Measurements from ENCODE around the gene RBM47. TPM values are rescaled to one million over a fixed set of nuclear protein-coding genes. Genes with fewer than 3 reads are reported as not detected.
"Not testable (repeated sequence)": the region's sequence is repeated elsewhere in the genome, so short reads cannot be mapped to it uniquely, and the experiment has no call there.

The RBM47 gene
- total RNA-seq, 1 donor from 2014 or later: 108 TPM

DNA sequence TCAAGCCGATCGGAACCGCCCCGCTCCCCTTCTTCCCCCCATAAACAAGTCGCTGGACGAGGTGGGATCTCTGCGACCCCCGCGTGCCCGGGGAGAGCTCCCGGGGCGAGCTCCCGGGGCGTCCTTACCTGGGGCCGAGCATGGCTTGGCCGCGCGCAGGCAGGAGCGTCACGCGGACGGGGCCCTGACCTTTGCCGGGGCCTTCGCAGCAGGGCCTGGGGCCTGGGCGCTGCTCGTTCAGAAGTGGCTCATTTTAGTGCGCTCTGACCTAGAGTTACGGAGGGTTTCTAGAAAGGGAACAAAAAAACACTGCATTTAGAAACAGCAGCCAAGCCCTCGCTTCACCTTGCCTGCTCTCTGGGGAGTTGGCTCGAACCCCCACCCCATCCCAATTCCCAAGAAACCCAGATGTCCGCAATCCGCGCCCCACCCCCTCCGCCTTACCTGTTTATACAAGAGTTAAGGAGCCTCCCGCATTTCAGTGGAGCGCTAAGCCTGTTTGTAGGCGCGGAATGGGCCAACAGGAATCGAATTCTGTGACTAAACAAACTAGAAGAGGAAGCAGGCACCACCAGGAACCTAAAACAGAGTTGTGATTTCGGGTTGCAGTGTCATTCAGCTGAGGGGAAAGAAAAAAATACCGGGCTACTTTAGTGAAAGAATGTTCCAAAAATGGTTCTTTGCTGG lies 814 bp upstream of the RBM47 start:
- no peaks in the 10 kb centered on the region for H3K9me3 ChIP-seq
- H3K36me3 ChIP-seq: no peaks in the 10 kb centered on the region
- no peaks in the 10 kb centered on the region for H3K27me3 ChIP-seq (ENCODE audit: low read depth)
- no peak for TF ChIP-seq CTCF (IDR thresholded peaks at IDR 0.05)
- H3K4me1 ChIP-seq: peaks cover 11% of the 10 kb centered on the region
- peak; percentile 90 for DNase-seq
- ATAC-seq: peak; percentile 82 to 85
- intact Hi-C loops (cut with DNase I): no loop called here
- peak overlapping the region; percentile 97 for H3K27ac ChIP-seq
- peak overlapping the region; percentile 69 for H3K4me3 ChIP-seq

DNA sequence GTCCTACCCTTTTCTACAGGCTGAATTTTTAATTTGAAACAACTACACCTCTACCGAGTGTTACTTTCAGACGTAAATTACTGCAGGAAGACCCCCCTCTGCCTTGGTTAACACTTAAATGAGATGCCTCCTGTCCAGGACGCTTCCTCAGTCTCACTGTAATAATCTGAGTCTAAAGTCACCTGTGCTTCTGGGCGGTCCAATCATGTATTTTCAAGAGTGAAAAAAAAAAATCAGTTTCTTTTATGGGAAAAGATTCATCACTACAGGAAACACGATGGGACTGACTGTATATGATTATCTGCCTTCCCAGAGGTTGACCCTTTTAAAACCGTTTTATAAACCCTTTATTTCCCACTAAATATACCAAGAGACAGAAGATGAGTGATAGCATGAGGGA lies 776 bp downstream of the RBM47 start:
- H3K27ac ChIP-seq: peak overlapping the region; percentile 97
- peak in 1 of 2 donors; percentile 15 for ATAC-seq
- no peak for DNase-seq

GRCh38 chr4:40628407-40628806 lies 1.3 kb downstream of the RBM47 start:
- H3K9me3 ChIP-seq; H3K27me3 ChIP-seq (ENCODE audit: low read depth); intact Hi-C loops (cut with DNase I); DNase-seq; ATAC-seq; H3K36me3 ChIP-seq: not testable (repeated sequence)
- Histone ChIP-seq H3K27ac (peak overlapping the region; percentile 97), H3K4me3 (peak overlapping the region; percentile 69), H3K4me1 (peaks cover 15% of the 10 kb centered on the region)

More for the DNA sequence above, 776 bp downstream of the RBM47 start:
- intact Hi-C loops (cut with DNase I): no loop called here
- Histone ChIP-seq H3K9me3 (no peaks in the 10 kb centered on the region), H3K4me3 (peak overlapping the region; percentile 69), H3K4me1 (peaks cover 11% of the 10 kb centered on the region), H3K36me3 (no peaks in the 10 kb centered on the region), H3K27me3 (ENCODE audit: low read depth) (no peaks in the 10 kb centered on the region)
- no peak for TF ChIP-seq CTCF (IDR thresholded peaks at IDR 0.05)

- H3K36me3 ChIP-seq: no peaks in the 10 kb centered on the region
- H3K27ac ChIP-seq: no peak overlapping the region
- no peaks in the 10 kb centered on the region for H3K9me3 ChIP-seq
- intact Hi-C loops (cut with DNase I): no loop called here
- H3K4me3 ChIP-seq: peak overlapping the region; percentile 69
- peaks cover 23% of the 10 kb centered on the region for H3K4me1 ChIP-seq
- TF ChIP-seq CTCF (IDR thresholded peaks at IDR 0.05): no peak
- no peak for DNase-seq
- ATAC-seq: no peak
- H3K27me3 ChIP-seq (ENCODE audit: low read depth): no peaks in the 10 kb centered on the region
Measured at GRCh38 chr4:40627540-40627939, 2.1 kb downstream of the RBM47 start.

- Histone ChIP-seq H3K27me3 (ENCODE audit: low read depth) (no peaks in the 10 kb centered on the region), H3K4me3 (peak overlapping the region; percentile 69), H3K4me1 (peaks cover 30% of the 10 kb centered on the region), H3K36me3 (no peaks in the 10 kb centered on the region), H3K9me3 (no peaks in the 10 kb centered on the region), H3K27ac (peak overlapping the region; percentile 14)
- no peak for TF ChIP-seq CTCF (IDR thresholded peaks at IDR 0.05)
- no peak for ATAC-seq
- no peak for DNase-seq
- intact Hi-C loops (cut with DNase I): no loop called here
Measured at GRCh38 chr4:40626183-40626990, 3.3 kb downstream of the RBM47 start.

DNA sequence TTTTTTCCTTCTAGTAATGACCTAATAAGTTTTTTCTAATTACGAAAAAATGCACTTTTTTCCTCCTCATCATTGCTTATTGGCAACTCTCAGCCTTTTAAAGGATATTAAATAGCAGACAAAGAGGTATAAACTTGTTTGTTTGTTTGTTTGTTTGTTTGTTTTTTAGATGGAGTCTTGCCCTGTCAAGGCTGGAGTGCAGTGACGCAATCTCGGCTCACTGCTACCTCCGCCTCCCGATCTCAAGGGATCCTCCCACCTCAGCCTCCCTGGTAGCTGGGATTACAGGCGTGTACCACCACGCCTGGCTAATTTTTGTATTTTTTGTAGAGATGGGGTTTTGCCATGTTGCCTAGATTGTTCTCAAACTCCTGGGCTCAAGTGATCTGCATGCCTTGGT lies 6.0 kb downstream of the RBM47 start:
- H3K4me1 ChIP-seq: peaks cover 32% of the 10 kb centered on the region
- H3K36me3 ChIP-seq: no peaks in the 10 kb centered on the region
- no peak for ATAC-seq
- TF ChIP-seq CTCF (IDR thresholded peaks at IDR 0.05): no peak
- no peaks in the 10 kb centered on the region for H3K27me3 ChIP-seq (ENCODE audit: low read depth)
- no peak overlapping the region for H3K27ac ChIP-seq
- H3K9me3 ChIP-seq: no peaks in the 10 kb centered on the region
- no peak overlapping the region for H3K4me3 ChIP-seq
- DNase-seq: no peak
- intact Hi-C loops (cut with DNase I): no loop called here

Data from lower lobe of right lung (tissue), 2 donors.